Measurements from ENCODE around the gene CYTH4.
"Not testable (repeated sequence)": the region's sequence is repeated elsewhere in the genome, so short reads cannot be mapped to it uniquely, and the experiment has no call there.

CYTH4 gene

GRCh38 chr22:37249986-37250385 lies 32.3 kb upstream of the CYTH4 start:
- DNase-seq (ENCODE audit: low read depth in 2 of 2), result no peak

DNA sequence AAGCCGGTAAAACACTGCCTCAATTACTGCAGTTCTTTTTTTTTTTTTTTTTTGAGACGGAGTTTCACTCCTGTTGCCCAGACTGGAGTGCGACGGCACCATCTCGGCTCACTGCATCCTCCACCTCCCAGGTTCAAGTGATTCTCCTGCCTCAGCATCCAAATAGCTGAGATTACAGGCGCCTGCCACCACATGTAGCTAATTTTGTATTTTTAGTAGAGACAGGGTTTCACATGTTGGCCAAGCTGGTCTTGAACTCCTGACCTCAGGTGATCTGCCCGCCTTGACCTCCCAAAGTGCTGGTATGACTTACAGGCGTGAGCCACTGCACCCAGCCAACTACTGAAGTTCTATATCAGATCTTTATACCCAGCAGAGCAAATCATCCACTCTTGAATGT lies 30.5 kb upstream of the CYTH4 start:
- not testable (repeated sequence) for DNase-seq (ENCODE audit: low read depth in 2 of 2)

GRCh38 chr22:37253126-37253660 lies 29.1 kb upstream of the CYTH4 start:
- DNase-seq (ENCODE audit: low read depth in 2 of 2), result no peak

DNA sequence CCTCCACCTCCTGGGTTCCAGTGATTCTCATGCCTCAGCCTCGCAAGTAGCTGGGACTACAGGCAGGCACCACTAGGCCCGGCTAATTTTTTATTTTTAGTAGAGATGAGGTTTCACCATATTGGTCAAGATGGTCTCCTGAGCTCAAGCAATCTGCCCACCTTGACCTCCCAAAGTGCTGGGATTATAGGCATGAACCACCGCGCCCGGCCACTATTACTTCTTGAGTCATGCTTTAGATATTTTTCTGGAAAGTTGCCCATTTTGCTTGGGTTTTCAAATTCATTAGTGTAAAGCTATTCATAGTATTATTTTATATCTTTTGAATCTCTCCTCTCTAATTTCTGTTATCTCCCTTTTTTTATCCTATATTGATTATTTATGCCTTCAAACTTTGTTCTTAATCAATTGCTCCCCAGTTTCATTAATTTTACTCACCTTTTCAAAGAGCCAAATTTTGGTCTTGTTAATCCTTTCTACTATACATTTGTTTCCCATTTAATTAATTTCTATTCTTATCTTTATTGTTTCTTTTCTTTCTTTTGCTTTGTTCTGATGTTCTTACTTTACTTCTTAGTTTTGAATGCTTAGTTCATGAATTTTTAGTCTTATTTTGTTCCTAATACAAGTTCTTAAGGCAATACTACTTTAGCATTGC lies 28.0 kb upstream of the CYTH4 start:
- no peak for DNase-seq (ENCODE audit: low read depth in 2 of 2)

DNA sequence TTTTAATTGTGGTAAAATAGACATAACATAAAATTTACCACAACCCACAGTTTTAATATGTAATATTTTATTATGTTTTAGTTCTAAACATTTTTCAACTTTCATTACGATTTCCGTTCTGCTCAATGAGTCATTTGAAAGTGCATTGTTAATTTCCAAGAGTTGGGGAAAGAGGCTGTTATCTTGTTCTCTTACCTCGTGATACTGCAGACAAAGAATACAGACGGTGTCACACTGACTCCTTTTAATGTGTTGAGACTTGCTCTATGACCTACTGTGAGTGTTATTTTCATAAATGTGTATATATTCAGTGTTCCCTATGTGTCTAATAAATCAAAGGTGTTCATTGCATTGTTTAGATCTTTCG lies 27.5 kb upstream of the CYTH4 start:
- DNase-seq (ENCODE audit: low read depth in 2 of 2), result no peak

- no peak for DNase-seq (ENCODE audit: low read depth in 2 of 2)
These were observed 26.7 kb upstream of the CYTH4 start for GRCh38 chr22:37255558-37256006.

- no peak for DNase-seq (ENCODE audit: low read depth in 2 of 2)
These were observed 26.1 kb upstream of the CYTH4 start for GRCh38 chr22:37256075-37256726.

- no peak for DNase-seq (ENCODE audit: low read depth in 2 of 2)
These were observed 24.1 kb upstream of the CYTH4 start for GRCh38 chr22:37258005-37258752.

DNA sequence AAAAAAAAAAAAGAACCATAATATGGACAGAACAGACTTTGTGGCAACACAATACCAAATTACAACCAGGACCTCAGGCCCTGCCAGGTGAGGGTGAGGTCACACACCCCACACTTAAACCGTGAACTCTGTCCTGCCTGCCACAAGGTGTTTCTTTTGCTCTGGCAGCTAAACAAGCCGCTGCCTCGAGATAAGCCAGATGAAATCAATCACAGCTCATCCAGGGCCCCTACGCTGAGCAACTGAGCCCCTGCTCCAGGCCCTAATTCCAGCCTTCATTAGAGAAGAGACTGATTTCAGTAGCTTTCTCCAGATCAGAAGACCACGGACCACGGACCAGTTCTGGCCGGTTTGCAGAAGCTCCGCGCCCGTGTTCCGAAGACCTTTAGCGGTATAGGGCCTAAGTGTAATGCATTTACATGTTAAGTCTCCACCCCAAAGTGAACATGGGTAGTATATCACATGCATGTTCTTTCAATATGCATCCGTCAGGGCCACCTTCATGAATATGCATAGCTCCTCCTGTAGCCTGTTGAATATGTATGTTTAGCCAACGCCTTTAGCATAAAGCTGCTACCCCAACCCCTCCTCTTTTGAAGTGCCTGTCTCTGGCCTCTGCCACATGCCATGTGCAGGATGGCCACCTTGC lies 23.4 kb upstream of the CYTH4 start:
- no peak for DNase-seq (ENCODE audit: low read depth in 2 of 2)

DNA sequence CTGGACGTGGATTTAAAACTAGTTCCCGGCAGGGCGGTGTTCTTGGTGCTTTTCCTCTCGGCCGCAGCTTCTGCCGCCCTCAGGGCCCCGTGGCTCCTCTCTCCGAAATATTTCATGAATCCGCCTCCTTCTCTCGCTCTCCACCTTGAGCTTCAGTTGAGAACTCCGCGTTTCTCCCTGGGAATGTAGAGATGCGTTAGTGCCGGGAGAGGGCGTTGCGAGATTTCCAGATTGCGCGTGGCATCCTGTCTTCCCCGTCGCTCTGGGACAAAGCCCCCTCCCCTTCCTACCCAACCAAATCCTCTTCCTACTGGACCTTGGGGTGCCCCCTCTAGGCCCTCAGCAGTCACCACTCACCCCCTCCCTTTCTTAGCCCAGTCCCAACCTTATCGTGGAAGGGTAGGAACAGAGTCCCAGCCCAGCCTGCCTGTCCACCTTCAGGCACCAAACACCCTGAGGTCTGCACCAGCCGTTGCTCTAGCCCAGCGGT lies 22.7 kb upstream of the CYTH4 start:
- DNase-seq (ENCODE audit: low read depth in 2 of 2), result no peak

- no peak for DNase-seq (ENCODE audit: low read depth in 2 of 2)
These were observed 22.0 kb upstream of the CYTH4 start for GRCh38 chr22:37260155-37260795.

DNA sequence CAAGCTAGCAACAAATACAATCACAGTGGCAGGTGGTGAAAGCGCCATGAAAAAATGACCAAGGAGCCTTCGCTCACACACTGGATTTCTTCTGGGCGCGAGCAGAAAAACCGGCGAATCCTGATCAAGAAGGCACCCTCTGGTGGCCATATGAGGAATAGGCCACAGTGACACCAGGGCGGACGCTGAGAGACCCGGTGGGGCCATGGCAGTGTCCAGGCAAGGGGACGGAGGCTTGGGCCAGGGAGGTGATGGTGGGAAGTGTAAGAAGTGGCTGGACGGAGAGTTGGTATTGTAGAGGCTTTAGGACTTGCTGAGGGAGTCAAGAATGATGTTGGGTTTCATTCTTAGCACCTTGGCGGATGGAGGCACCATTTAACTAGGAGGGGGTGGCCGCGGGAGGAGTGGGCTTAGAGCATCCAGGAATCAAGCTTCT lies 21.4 kb upstream of the CYTH4 start:
- DNase-seq (ENCODE audit: low read depth in 2 of 2), result no peak

- no peak for DNase-seq (ENCODE audit: low read depth in 2 of 2)
These were observed 20.0 kb upstream of the CYTH4 start for GRCh38 chr22:37262346-37262745.

DNA sequence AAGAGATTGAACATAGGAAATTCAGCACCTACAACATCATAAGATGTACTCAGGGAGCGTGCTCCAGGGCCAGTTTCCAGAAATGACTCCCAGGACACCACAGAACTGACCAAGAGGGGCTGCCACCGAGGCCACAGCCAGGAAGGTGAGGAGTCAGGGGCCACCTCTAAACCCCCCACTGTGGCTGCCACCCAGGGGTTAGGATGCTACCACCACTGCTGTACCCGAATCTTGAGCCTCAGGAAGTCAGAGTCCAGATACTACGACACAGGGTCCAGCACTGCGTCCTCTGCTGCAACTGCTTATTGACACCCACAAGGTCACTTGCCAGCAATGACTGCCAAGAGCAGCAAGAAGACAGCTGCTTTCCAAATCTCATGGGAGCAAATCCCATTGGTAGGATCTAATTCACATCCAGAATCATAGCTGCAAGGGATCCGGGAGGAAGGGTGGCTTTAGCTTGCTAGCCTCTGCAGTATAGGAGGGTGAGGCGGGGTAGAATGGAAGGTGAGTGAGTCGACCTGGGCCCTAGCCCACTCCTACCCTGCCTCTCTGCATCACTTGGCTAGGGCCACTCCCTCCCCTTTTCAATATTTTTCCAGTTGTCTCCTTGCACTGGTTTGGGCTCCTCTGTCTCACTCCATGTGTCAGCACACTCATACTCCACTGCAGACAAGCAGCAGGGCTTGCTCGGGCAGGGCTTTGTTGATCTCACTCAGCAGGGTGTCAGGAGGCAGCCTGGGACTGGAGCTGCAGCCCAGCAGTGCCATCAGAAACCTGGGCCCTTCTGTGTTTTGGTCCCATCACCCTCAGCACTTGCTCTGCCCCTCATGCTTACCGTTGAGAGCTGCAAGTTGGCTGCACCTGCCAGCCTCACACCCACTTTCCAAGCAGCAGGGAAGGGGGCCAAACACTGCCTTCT lies 18.1 kb upstream of the CYTH4 start:
- no peak for DNase-seq (ENCODE audit: low read depth in 2 of 2)

DNA sequence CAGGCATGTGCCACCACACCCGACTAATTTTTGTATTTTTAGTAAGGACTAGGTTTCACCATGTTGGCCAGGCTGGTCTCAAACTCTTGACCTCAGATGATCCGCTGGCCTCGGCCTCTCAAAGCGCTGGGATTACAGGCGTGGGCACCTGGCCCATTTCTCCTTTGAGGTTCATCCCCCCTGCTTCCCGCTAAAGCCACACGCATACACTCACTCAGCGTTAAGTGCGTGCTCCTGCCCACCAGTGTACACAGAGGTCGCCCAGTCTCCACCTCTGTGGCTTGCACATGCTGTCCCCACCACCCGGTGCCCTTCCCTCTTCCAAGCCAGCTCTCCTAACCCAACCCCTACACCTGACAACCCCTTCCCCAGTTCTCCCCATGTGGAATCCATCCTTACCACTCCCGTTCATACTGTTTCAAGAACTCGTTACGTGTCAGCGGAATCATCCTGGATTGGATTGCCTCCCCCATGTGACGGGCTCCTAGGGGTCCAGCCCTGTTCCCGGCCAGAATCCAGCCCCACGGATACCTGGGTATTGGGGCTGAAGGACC lies 15.7 kb upstream of the CYTH4 start:
- DNase-seq (ENCODE audit: low read depth in 2 of 2), result no peak

DNA sequence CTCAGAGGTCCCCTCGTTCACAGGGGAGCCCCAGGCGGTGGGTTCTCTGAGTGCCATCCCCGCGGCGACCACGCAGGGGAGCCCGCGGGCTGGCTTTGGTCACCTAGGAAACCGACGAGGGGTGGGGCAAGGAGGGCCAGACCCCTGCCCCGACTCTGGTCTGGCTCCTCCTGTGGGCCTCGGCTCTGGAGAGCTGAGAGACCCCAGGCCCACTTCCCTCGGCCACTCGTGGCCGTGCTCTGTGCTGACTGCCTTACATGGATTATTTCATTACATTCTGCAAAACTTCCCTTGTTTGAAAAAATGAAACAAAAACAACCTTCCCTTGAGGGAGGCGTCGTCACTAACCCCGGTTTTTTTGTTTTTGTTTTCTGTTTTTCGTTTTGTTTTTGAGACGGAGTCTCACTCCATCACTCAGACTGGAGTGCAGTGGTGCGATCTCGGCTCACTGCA lies 15.1 kb upstream of the CYTH4 start:
- DNase-seq (ENCODE audit: low read depth in 2 of 2), result no peak

DNA sequence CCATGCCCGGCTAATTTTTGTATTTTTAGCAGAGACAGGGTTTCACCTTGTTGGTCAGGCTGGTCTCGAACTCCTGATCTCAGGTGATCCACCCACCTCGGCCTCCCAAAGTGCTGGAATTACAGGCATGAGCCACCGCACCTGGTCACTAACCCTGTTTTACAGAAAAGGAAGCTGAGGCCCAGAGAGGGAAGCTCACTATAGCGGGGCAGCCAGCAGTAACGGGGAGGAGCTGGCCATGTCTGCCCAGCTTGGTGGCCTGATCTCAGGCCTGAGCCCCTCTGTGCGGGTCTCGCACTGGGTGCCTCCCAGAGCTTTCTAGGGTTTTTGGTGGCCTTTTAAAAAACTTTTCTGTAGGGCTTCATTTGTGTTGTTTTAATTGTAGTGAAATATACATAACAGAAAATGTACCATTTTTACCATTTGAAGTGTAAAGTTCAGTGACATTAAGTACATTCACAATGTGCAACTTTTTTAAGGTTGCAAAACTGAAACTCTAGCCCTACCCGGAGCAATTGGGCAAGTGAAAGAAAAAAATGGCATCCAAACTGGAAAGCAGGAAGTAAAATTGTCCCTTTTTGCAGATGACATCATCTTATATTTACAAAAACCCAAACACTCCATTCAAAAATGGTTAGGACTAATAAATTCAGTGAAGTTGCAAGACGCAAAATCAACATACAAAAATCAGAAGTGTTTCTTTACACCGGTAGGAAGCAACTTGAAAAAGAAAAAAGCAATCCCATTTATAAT lies 14.5 kb upstream of the CYTH4 start:
- no peak for DNase-seq (ENCODE audit: low read depth in 2 of 2)

DNA sequence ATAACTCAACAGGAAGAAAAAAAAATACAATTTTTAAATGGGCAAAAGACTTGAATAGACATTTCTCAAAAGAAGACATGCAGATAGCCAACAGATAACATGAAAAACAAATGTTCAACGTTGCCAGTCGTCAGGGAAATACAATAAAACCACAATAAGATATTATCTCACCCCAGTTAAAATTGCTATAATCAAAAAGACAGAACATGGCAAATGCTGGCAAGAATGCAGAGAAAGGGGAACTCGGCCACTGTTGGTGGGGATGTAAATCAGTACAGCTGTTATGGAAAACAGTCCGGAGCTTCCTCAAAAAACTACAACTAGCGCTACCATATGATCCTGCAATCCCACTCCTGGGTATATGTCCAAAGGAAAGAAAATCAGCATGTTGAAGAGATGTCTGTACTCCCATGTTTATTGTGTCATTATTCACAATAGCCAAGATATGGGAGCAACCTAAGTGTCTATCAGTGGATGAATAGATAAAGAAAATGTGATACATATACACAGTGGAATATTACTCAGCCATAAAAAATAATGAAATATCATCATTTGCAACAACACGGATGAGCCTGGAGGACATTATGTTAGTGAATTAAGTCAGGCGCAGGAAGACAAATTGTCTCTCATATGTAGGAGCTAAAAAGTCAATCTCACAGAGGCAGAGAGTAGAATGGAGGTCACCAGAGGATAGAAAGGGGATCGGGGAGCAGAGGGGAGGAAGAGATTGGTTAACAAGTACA lies 12.2 kb upstream of the CYTH4 start:
- DNase-seq (ENCODE audit: low read depth in 2 of 2), result no peak
